Nephron (organoid): ENCODE measurements around the gene SORCS2.

Experiments used
- H3K27ac Mint-ChIP-seq, 3 experiments: 2 replicates each; pipeline ENCODE4 v1.8.0; 2020; ENCODE audit warnings: mixed read lengths in 3 of 3, mild to moderate bottlenecking in 2 of 3, moderate library complexity in 1 of 3
- H3K27me3 Mint-ChIP-seq: 2 replicates; pipeline ENCODE4 v1.8.0; 2021; ENCODE audit warnings: low read depth, mild to moderate bottlenecking, moderate library complexity, mixed read lengths
- H3K36me3 Mint-ChIP-seq: 2 replicates; pipeline ENCODE4 v1.8.0; 2020; ENCODE audit warnings: low read depth, mixed read lengths
- H3K4me1 Mint-ChIP-seq: 2 replicates; pipeline ENCODE4 v1.8.0; 2020; ENCODE audit warnings: mixed read lengths
- H3K4me3 Mint-ChIP-seq, 3 experiments: 2 replicates each; pipeline ENCODE4 v1.8.0; 2020; ENCODE audit warnings: mild to moderate bottlenecking in 3 of 3, mixed read lengths in 3 of 3, moderate library complexity in 2 of 3
- H3K9me3 Mint-ChIP-seq: 2 replicates; pipeline ENCODE4 v1.8.0; 2020; ENCODE audit warnings: mixed read lengths
- TF ChIP-seq, protein P1 (sequence below), 3 experiments: fragments of 200-600 bp; sonication (generic); IDR thresholded peaks; one replicate each; pipeline ENCODE4 v1.5.0; 2021; ENCODE audit warnings: antibody characterized with exemption in 3 of 3; ENCODE audit not compliant: unreplicated experiment in 3 of 3

Gene SORCS2

DNA sequence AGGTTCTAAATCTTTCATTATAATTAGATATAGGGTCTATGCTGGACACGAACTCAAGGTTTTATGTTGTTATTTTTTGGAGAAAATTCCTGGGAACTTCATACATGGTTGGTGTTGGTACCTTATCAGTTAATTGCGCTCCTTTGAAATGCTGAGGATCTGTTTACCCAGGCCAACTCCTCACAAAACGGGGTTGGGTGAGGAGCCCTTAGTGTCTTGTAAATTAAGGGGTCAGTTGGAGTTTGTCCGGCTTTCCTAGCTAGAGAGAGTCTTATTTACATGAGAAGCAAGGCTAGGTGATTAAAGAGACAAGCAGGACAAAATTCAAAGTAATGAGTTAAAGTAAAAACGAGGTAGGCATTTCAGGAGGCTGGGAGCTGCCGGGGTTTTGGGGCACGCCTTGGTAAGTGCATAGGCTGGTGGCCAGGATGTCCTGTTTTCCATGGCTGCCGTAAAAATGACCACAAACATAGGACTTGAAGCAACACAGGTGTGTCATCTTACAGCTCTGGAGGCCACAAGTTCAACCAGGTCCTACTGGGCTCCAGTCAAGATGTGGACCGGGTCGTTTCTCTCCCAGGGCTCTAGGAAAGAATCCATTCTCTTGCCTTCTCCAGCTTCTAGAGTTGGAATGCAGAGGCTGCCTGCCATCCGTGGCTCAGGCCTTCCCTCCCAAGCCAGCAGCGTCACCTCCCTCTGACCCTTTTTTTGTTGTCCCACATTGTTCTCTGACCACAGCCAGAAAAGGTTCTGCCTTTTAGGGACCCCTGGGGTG, 222.6 kb downstream of the SORCS2 start:
- peaks cover 8% of the 10 kb centered on the region for H3K27me3 Mint-ChIP-seq
- peaks cover 20% of the 10 kb centered on the region for H3K4me1 Mint-ChIP-seq
- H3K4me3 Mint-ChIP-seq, result no peak overlapping the region
- no peaks in the 10 kb centered on the region for H3K36me3 Mint-ChIP-seq
- TF ChIP-seq, protein P1, sequence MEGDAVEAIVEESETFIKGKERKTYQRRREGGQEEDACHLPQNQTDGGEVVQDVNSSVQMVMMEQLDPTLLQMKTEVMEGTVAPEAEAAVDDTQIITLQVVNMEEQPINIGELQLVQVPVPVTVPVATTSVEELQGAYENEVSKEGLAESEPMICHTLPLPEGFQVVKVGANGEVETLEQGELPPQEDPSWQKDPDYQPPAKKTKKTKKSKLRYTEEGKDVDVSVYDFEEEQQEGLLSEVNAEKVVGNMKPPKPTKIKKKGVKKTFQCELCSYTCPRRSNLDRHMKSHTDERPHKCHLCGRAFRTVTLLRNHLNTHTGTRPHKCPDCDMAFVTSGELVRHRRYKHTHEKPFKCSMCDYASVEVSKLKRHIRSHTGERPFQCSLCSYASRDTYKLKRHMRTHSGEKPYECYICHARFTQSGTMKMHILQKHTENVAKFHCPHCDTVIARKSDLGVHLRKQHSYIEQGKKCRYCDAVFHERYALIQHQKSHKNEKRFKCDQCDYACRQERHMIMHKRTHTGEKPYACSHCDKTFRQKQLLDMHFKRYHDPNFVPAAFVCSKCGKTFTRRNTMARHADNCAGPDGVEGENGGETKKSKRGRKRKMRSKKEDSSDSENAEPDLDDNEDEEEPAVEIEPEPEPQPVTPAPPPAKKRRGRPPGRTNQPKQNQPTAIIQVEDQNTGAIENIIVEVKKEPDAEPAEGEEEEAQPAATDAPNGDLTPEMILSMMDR (IDR thresholded peaks at IDR 0.05; ENCODE audit: unreplicated experiment in 3 of 3), result no peak
- H3K9me3 Mint-ChIP-seq, result peaks cover 4% of the 10 kb centered on the region
- no peak overlapping the region for H3K27ac Mint-ChIP-seq

DNA sequence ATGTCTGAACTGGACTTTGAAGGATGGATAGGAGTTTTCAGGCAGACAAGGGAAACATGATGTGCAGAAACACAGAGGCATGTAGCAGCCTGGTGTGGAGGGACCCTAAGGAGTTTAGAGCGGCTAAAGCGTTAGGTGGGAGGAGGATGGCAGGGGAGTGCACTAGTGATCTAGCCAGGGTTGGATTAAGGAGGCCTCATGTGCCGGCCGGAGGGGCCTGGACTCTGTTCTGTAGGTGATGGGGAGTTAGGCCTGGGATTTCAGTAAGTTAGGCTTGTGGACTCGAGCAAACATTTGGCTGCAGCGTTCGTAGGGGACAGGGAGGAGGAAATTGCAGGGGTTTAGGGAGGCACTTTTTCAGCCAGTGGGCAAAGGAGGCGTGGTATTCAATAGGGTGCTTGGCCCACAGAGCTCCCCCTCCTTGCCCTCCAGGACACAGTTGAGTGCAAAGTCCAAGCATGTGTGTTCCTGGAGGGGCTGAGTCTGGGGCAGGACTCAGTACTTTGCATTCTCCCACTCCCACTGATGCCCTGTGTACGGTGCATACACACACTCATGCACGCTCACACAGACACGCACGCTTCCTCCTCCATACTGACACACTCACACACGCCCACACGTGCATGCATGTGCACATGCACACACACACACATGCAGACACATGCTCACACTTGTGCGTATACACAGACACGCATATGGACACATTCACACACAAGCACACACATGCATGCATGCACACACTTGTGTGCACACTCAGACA, 223.8 kb downstream of the SORCS2 start:
- no peaks in the 10 kb centered on the region for H3K36me3 Mint-ChIP-seq
- TF ChIP-seq, protein P1 (IDR thresholded peaks at IDR 0.05; ENCODE audit: unreplicated experiment in 3 of 3), result no peak
- H3K27ac Mint-ChIP-seq, result no peak overlapping the region
- no peak overlapping the region for H3K4me3 Mint-ChIP-seq
- no peaks in the 10 kb centered on the region for H3K9me3 Mint-ChIP-seq
- H3K27me3 Mint-ChIP-seq, result peaks cover 8% of the 10 kb centered on the region
- peaks cover 13% of the 10 kb centered on the region for H3K4me1 Mint-ChIP-seq

DNA sequence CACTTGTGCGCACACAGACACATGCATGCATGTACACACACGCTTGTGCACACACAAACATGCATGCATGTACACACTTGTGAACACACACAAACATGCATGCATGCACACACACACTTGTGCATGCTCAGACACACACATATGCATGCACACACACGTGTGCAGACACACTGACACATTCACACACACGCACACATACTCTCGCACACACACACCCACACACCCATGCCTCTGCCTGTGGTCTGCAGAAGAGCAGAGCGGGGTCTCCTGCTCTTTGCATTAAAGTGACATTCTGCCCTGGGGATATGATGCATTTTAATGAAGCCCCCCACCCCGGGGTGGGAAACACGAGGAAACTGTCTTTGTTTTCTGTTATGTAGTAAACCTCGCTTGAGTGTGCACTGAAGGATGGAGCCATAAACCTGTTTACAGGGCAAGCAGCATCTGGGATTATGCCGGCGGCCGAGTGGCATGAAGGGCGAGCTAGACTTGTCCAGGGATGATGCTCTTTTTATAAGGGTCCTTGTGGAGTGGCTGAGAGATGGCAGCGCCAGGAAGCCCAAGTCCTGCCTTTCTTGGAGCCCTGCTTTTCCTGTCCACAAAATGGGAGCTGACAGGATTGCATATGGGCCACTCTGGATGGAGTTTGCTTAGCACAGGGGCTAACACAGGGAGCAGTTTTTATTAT, 224.6 kb downstream of the SORCS2 start:
- Mint-ChIP-seq H3K9me3 (no peaks in the 10 kb centered on the region), H3K27me3 (peaks cover 9% of the 10 kb centered on the region), H3K4me3 (no peak overlapping the region), H3K27ac (no peak overlapping the region), H3K36me3 (no peaks in the 10 kb centered on the region), H3K4me1 (peaks cover 6% of the 10 kb centered on the region)
- TF ChIP-seq, protein P1 (IDR thresholded peaks at IDR 0.05; ENCODE audit: unreplicated experiment in 3 of 3), result no peak

DNA sequence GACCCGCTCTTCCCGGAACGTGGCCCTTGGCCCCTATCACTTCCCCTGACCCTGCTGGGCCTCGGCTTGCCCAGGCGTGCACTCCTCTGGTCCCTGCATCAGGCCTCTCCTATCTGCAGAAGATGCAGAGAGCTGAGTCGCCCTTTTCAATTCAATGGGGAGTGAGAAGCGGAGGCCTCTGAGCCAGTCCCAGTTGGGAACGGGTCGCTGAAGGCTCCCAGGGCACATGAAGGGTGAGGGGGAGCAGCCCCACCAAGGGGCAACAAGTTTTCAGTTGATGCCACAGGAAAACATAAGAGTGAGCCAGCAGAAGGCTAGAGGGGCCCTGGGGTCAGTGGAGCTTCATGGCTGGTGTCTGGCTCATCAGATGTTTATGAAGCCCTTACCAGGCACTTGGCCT, 225.3 kb downstream of the SORCS2 start:
- H3K27ac Mint-ChIP-seq, result no peak overlapping the region
- no peaks in the 10 kb centered on the region for H3K9me3 Mint-ChIP-seq
- no peaks in the 10 kb centered on the region for H3K4me1 Mint-ChIP-seq
- TF ChIP-seq, protein P1 (IDR thresholded peaks at IDR 0.05; ENCODE audit: unreplicated experiment in 3 of 3), result no peak
- H3K36me3 Mint-ChIP-seq, result no peaks in the 10 kb centered on the region
- H3K4me3 Mint-ChIP-seq, result no peak overlapping the region
- H3K27me3 Mint-ChIP-seq, result peaks cover 10% of the 10 kb centered on the region

DNA sequence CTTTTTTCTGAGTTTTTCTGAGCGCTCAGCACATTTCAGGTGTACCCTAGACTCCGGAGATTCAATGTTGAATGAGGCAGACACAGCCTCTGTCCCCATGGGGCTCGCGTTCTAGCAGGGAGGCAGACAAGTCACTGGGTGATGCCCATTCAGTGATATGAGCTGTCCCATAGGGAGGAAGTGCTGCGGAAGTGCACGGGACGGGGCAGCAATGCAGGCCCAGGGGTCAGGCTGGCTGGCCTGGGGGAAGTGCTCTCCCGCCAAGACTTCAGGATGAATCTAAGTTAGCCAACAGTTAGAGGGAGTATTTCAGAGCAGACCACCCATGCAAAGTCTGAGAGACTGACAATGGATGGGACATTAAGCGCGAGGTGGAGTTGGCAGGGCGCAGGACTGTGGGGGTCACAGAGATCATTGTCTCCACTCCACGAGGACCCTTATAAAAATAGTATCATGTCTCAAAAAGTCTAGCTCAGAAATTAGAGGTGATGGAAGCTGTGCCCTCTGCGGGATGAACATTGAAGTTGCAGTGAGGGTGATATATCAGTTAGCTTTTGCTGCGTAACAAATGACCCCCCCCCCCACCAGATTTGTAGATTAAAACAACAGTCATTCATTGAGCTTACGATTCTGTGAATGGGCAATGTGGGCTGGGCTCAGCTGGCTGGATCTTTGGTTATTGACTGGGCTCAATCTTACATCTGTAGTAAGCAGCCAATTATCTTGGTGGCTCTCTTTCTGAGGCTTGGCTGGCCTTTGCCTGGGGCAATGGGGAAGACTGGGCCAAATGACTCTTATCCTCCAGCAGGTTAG, 226.0 kb downstream of the SORCS2 start:
- Mint-ChIP-seq H3K4me1 (no peaks in the 10 kb centered on the region), H3K36me3 (no peaks in the 10 kb centered on the region), H3K9me3 (no peaks in the 10 kb centered on the region), H3K27me3 (peaks cover 13% of the 10 kb centered on the region), H3K27ac (no peak overlapping the region), H3K4me3 (no peak overlapping the region)
- TF ChIP-seq, protein P1 (IDR thresholded peaks at IDR 0.05; ENCODE audit: unreplicated experiment in 3 of 3), result no peak
